Measurements from ENCODE around the gene CRB1.

Gene CRB1

DNA sequence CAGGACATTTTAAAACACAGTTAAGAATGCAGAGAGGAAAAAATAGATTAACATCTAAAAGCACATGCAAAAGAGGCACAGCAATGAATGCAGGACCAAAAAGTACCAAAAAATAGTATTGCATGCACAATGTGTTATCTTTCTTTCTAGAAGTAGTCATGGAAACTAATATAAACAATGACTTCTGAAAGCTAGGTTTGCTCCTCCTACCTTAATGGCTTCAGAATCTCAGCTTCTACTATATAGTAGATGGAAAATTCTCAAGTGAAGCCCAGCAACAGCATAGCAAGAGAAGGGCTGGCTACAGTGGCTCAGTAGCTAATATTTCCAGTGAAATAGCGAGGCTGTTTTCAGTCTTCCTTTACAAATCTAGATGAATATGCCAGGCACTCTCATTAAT is 125.1 kb downstream of the CRB1 start:
- no peak for TF ChIP-seq EZH2phosphoT487 (IDR thresholded peaks at IDR 0.05; ENCODE audit: borderline replicate concordance)
- TF ChIP-seq, protein P1, sequence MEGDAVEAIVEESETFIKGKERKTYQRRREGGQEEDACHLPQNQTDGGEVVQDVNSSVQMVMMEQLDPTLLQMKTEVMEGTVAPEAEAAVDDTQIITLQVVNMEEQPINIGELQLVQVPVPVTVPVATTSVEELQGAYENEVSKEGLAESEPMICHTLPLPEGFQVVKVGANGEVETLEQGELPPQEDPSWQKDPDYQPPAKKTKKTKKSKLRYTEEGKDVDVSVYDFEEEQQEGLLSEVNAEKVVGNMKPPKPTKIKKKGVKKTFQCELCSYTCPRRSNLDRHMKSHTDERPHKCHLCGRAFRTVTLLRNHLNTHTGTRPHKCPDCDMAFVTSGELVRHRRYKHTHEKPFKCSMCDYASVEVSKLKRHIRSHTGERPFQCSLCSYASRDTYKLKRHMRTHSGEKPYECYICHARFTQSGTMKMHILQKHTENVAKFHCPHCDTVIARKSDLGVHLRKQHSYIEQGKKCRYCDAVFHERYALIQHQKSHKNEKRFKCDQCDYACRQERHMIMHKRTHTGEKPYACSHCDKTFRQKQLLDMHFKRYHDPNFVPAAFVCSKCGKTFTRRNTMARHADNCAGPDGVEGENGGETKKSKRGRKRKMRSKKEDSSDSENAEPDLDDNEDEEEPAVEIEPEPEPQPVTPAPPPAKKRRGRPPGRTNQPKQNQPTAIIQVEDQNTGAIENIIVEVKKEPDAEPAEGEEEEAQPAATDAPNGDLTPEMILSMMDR (conservative IDR thresholded peaks at IDR 0.05; ENCODE audit: low read length), result no peak
- Histone ChIP-seq H3K4me3 (ENCODE audit: low read length, poor library complexity, severe bottlenecking) (no peak overlapping the region), H2AFZ (ENCODE audit: low read length) (no peak overlapping the region), H3K4me1 (ENCODE audit: insufficient read depth, low read length, poor library complexity, severe bottlenecking) (peaks cover 44% of the 10 kb centered on the region), H3K36me3 (ENCODE audit: insufficient read depth, low read length) (no peaks in the 10 kb centered on the region), H3K27me3 (ENCODE audit: insufficient read depth, low read length, poor library complexity, severe bottlenecking) (no peaks in the 10 kb centered on the region), H3K9me2 (replicated peaks; ENCODE audit: low read depth, low read length) (no peaks in the 10 kb centered on the region), H3F3A (ENCODE audit: low read depth) (peaks cover 8% of the 10 kb centered on the region; the same call in 1 of the 2 replicates), H3K9ac (ENCODE audit: low read depth, low read length, poor library complexity, severe bottlenecking) (no peak overlapping the region), H3K79me2 (ENCODE audit: insufficient read depth, low read length) (no peaks in the 10 kb centered on the region), H4K20me1 (ENCODE audit: insufficient read depth, low read length, poor library complexity, severe bottlenecking) (no peaks in the 10 kb centered on the region), H3K9me3 (ENCODE audit: insufficient read depth, low read depth, low read length) (no peaks in the 10 kb centered on the region), H3K4me2 (ENCODE audit: low read depth, low read length, poor library complexity, severe bottlenecking) (no peak overlapping the region)

DNA sequence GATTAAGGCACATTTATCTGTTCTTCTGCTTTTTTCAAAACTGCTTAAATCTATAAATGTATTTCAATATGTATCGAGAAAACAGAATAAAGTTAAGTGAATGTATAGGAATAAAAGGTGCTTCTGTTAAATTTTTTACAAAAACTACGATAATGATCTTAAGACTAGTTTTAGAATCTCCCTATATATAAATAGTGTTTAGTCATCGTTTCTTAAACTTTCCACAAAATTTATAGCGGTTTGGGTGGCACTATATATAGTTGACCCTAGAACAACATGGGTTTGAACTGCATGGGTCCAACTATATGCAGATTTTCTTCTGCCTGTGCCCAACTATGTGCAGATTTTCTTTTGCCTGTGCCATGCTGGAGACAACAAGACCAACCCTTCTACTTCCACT is 125.7 kb downstream of the CRB1 start:
- Histone ChIP-seq H3K9me2 (replicated peaks; ENCODE audit: low read depth, low read length) (no peaks in the 10 kb centered on the region), H2AFZ (ENCODE audit: low read length) (no peak overlapping the region), H3K4me3 (ENCODE audit: low read length, poor library complexity, severe bottlenecking) (no peak overlapping the region), H3K27me3 (ENCODE audit: insufficient read depth, low read length, poor library complexity, severe bottlenecking) (no peaks in the 10 kb centered on the region), H3K4me1 (ENCODE audit: insufficient read depth, low read length, poor library complexity, severe bottlenecking) (peaks cover 44% of the 10 kb centered on the region), H3K79me2 (ENCODE audit: insufficient read depth, low read length) (no peaks in the 10 kb centered on the region), H3K9ac (ENCODE audit: low read depth, low read length, poor library complexity, severe bottlenecking) (no peak overlapping the region), H3K4me2 (ENCODE audit: low read depth, low read length, poor library complexity, severe bottlenecking) (no peak overlapping the region), H3K36me3 (ENCODE audit: insufficient read depth, low read length) (no peaks in the 10 kb centered on the region), H3F3A (ENCODE audit: low read depth) (peaks cover 8% of the 10 kb centered on the region; the same call in 1 of the 2 replicates), H4K20me1 (ENCODE audit: insufficient read depth, low read length, poor library complexity, severe bottlenecking) (no peaks in the 10 kb centered on the region), H3K9me3 (ENCODE audit: insufficient read depth, low read depth, low read length) (no peaks in the 10 kb centered on the region)
- TF ChIP-seq, protein P1 (conservative IDR thresholded peaks at IDR 0.05; ENCODE audit: low read length), result no peak
- no peak for TF ChIP-seq EZH2phosphoT487 (IDR thresholded peaks at IDR 0.05; ENCODE audit: borderline replicate concordance)

DNA sequence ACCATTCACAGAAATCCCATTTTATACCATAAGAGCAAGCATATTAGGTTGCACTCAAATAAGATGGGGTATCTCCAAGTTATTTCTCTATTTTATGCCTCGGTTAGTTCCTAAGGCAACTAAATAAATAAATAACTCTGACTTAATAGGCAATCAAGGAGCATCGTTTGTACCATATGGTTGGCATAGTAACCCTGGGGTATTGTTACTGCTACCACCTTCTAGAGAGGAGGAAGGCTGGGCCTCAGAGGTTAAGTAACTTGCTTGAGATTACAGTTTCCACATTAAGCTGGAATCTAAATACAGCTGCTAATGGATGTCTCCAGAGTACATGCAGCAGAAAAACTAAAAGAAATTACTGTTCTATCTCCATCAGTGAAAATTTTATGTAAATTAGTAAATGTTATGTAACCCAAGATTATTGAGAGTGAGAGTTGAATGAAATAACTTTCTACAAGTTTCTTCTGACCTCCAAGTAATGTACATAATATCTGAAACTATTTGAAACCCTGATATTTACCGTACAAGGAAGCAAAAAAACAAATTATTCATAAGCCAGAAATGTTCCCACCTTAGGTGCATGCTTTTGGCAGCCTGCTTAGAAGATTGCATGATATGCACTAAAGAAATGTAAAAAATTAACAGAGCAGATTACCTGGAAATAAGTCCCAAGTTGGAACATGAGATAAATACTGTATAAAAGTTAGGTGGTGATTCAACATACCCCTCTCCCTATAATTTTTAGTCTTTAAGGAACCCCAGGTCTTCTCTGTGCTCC is 127.0 kb downstream of the CRB1 start:
- H3K36me3 ChIP-seq (ENCODE audit: insufficient read depth, low read length), result no peaks in the 10 kb centered on the region
- H3K9me3 ChIP-seq (ENCODE audit: insufficient read depth, low read depth, low read length), result no peaks in the 10 kb centered on the region
- H3K27me3 ChIP-seq (ENCODE audit: insufficient read depth, low read length, poor library complexity, severe bottlenecking), result no peaks in the 10 kb centered on the region
- no peak overlapping the region for H3K4me3 ChIP-seq (ENCODE audit: low read length, poor library complexity, severe bottlenecking)
- H3F3A ChIP-seq (ENCODE audit: low read depth), result peaks cover 8% of the 10 kb centered on the region; the same call in 1 of the 2 replicates
- H3K79me2 ChIP-seq (ENCODE audit: insufficient read depth, low read length), result no peaks in the 10 kb centered on the region
- no peak overlapping the region; the same call in 1 of the 2 replicates for H2AFZ ChIP-seq (ENCODE audit: low read length)
- TF ChIP-seq EZH2phosphoT487 (IDR thresholded peaks at IDR 0.05; ENCODE audit: borderline replicate concordance), result no peak
- TF ChIP-seq, protein P1 (conservative IDR thresholded peaks at IDR 0.05; ENCODE audit: low read length), result no peak
- H4K20me1 ChIP-seq (ENCODE audit: insufficient read depth, low read length, poor library complexity, severe bottlenecking), result no peaks in the 10 kb centered on the region
- peaks cover 43% of the 10 kb centered on the region for H3K4me1 ChIP-seq (ENCODE audit: insufficient read depth, low read length, poor library complexity, severe bottlenecking)
- H3K9ac ChIP-seq (ENCODE audit: low read depth, low read length, poor library complexity, severe bottlenecking), result no peak overlapping the region
- no peak overlapping the region for H3K4me2 ChIP-seq (ENCODE audit: low read depth, low read length, poor library complexity, severe bottlenecking)
- no peaks in the 10 kb centered on the region for H3K9me2 ChIP-seq (replicated peaks; ENCODE audit: low read depth, low read length)

Data from Loucy (cell line).